Measurements from ENCODE around the gene PNMA8A.
"Not testable (repeated sequence)": the region's sequence is repeated elsewhere in the genome, so short reads cannot be mapped to it uniquely, and the experiment has no call there.

The PNMA8A gene, protein sequence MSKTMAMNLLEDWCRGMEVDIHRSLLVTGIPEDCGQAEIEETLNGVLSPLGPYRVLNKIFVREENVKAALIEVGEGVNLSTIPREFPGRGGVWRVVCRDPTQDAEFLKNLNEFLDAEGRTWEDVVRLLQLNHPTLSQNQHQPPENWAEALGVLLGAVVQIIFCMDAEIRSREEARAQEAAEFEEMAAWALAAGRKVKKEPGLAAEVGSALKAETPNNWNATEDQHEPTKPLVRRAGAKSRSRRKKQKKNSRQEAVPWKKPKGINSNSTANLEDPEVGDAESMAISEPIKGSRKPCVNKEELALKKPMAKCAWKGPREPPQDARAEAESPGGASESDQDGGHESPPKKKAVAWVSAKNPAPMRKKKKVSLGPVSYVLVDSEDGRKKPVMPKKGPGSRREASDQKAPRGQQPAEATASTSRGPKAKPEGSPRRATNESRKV

DNA sequence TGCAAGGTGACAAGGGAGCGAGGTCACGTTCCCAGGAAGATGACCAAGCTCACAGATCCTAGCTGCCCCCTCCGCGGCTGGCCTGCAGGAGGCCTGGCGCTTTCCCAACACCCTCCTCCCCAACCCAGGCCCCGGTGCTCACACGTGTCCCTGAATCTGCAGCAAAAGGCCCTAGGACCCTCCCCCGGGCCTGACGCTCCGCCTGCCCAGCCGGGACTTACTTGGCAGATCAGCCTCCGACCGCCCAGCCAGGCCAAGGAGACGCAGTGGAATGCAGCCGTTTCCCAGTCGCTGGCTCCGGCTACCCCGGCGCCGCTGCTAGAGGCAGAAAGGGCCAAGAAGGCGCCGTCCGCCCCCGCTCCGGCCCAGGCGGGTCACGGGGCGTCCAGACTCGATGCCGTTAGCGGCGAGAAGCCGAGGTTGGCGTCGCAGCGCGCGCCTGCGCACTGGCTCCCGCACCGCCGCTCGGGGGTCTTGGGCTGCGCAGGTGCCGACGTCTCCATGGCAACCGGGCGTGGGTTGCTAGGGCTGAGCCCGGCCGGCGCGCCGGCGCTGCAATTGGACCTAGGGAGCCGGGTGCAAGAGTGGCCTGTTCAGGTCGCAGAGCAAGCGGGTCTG lies at the start of gene PNMA8A:
Gene PNMA8A, minus strand, starts transcription at position 448 of the 618 bp plus-strand sequence. CDS start 528 bp downstream, outside the sequence.
- DNase-seq (ENCODE audit: low spot score): no peak

DNA sequence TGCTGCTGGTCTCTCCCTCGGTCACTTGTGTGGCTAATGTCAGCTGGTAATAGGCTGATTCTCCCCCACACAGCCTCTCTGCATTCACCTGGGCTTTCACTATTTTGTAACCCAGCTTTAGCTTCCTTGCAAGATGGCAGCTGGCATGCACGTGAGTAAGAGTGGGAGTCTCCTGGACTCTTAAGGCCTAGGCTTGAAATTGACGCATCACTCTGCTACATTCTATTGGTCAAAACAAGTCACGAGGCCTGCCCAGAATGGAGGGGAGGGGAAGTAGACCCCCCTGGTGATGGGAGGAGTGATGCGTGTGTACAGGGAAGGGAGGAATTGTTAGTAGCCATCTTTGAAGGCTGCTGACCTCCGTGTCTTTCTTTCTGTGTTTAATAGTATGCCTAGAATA lies 49.3 kb upstream of the PNMA8A start:
- no peak for DNase-seq (ENCODE audit: low spot score)

DNA sequence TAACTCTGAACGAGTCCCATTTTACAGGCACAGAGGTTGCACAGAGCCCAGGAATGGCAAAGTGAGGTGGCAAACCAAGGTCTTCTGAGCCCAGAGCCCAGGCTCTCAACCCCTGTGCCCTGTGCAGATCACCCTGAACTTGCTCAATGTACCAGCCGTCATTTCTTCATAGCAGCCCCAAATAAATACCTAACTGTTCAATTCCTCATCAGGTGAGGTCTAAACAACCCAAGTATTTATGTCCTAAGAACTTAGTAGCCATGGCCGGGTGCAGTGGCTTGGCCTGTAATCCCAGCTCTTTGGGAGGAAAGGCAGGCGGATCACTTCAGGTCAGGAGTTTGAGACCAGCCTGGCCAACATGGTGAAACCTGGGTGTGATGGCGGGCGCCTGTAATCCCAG lies 46.1 kb upstream of the PNMA8A start:
- no peak for DNase-seq (ENCODE audit: low spot score)

DNA sequence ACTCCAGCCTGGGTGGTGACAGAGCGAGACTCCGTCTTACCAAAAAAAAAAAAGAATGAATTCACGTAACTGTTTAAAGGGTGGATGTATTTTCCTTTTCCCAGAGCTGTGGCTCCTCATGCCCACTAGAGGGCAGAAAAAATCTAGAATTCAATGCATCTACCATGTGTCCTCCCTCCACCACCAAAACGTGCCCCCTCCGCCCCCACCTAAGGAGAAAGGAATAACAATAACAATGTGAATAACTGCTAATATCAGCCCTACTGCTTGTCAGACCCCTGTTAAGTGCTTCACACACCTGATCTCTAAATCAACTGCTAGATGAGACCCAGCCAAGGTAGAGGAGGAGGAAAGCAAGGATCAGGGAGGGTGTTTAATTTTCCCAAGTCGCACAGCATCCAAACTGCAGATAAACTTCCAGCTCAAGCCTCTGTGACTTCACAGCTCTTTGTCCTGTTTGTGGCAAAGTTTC lies 44.6 kb upstream of the PNMA8A start:
- peak; percentile 32 for DNase-seq (ENCODE audit: low spot score)

DNA sequence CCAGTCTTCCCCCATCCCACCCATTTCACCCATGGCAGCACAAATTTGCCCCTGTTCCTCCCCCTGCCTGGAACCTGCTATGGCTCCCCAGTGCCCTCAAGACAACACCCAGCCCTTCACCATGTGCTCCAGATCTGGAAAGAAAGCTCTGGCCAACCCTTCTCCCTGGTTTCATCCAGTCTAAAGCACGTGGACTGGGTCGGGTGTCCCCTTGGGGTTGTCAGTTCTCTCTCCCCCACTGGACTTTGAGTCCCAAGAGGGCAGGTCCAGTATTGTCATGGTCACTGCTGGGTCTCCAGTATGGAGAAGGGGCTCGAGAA lies 43.9 kb upstream of the PNMA8A start:
- DNase-seq (ENCODE audit: low spot score): no peak

DNA sequence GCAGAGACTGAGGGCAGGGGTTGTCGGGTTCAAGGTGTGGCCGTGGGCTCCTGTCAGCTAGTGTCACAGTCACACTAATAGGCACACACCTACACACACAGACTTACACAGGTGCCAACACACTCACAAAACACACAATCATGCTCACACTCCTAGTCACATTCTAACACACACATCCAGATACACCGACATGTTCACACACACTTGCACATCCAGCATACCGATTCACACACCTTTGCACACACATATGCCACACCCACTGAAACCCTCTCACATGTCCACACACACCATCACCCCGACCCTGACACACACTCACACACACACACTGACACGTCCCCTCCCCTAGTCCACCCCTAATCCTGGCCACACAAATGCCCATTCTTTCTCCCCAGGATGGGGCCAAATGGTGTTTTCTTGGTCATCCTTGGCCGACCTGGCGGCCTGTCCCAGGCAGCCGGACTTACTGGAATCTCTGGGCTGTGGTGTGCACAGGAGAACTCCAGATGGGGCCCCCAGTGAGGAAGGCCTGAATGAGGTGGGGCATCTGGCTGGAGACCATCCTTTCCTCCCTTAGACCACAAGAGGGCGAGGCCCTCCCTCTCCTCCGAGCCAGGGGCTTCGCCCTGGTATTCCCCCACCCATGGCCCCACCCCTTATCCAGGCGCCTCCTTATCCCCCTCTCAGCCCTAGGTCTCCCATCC lies 43.4 kb upstream of the PNMA8A start:
- no peak for DNase-seq (ENCODE audit: low spot score)

DNA sequence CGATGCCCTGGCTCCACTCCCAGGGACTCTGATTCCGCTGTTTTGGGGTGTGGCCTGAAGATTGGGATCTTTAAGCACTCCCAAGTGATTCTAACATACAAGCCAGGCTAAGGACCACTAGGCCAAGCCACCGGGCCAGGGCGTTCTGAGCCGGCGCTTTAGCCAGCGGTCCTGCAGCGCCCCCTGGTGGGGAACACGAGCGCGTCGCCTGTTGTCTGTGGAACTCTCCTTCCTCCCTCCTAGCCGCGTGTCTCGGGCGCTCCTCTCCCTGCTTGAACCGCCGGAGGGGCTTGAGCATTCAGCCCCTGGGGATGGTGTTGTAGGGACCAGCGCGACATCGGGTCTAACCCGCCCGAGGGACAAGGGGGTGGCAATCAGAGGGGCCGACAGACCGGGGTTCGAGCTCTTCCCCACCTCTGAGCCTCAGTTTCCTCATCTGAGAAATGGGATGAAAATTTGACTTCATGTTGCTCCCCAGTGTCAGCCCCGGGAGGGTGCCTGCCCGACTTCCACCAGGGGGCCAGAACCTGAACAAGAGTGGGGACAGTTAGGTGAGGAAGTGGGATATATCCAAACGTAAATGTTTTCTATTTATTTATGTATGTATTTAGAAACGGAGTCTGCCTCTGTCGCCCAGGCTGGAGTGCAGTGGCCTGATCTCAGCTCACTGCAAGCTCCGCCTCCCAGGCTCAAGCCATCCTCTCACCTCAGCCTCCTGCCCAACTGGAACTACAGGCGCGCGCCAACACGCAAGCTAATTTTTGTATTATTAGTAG lies 42.3 kb upstream of the PNMA8A start:
- DNase-seq (ENCODE audit: low spot score): peak; percentile 72

DNA sequence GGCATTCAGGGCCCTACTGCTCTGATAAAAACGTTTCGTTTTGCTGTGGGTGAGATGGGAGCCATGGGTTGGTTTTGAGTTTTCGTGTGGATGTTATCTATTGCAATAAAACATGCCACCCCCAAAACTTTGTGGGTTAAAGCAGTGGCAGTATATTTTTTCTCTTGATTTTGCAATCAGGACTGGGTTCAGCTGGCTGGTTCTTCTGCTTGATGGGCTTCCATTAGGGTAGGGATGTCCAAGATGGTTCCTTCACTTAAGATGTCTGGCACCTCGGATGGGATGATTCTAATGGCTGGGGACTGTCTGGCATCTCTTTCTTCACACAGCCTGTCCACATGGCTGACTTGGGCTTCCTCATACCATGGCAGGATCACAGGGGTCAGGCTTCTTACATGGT lies 39.9 kb upstream of the PNMA8A start:
- no peak for DNase-seq (ENCODE audit: low spot score)

DNA sequence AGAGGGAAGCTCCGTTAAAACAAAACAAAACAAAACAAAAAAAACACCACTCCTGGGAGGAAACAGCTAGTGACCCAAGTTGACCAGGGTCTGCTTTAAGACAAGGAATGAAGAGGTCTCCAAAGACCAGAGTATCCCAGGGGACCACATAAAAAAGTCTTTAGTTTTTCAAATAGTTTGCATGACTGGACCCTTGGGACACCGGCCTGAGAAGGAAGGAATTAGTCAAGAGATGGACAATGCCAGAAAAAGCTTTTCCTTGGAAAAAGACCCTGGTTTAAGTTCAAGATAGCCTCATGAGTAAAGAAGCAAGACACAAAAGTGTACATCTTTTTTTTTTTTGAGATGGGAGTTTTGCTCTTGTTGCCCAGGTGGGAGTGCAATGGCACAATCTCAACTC lies 36.8 kb upstream of the PNMA8A start:
- DNase-seq (ENCODE audit: low spot score): no peak

DNA sequence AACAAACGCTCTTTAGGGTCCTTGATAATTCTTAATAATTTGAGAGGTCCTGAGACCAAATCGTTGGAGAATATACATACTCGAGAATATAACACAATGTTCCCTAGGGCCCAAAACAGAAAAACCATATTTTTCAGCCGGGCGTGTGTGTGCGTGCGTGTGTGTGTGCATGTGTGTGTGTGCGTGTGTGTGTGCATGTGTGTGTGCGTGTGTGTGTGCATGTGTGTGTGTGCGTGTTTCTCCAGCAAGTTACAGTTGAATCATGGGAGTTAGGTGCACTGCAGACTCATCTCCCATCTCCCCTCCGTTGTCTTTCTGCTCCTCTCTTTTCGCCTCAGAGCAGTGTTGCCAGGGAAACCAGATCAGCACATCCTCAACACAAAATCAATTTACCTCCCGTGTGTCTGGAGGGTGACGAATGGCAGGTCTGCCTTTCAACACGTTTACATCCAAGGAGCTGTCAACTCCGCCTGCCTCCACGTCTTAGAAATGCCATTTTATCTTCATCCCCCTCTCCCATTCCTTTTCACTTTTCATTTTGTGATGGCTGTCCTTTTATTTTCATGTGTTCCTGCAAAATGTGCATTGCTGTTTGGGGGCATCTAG lies 32.6 kb upstream of the PNMA8A start:
- no peak for DNase-seq (ENCODE audit: low spot score)

DNA sequence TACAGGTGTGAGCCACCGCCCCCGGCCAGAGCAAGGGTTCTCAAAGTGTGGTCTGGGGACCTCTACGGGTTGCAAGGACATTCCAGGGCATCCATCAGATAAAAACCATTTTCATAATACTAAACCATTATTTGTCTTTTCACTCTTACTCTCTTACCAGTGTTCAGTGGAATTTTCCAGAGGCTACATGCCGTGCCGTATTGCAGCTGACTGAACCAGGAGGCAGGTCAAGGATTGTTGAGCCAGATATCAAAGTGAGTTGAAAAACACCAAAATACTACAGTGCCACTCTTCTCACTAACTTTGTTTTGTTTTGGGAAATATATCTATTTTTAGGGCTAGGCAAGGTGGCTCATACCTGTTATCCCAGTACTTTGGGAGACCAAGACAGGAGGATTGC lies 31.5 kb upstream of the PNMA8A start:
- no peak for DNase-seq (ENCODE audit: low spot score)

DNA sequence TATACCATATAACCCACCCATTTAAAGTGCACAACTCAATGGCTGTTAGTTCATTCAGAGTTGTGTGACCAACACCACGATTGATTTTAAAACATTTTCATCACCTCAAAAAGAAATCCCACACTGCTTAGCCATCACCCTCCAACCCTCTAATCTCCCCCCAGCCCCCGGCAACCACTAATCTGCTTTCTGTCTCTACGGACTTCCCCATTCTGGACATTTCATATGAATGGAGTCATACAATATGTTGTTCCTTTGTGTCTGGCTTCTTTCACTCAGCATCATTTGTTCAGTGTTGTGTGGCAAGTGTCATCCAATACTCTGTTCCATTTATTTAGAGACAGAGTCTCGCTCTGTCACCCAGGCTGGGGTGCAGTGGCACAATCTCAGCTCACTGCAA lies 28.3 kb upstream of the PNMA8A start:
- no peak for DNase-seq (ENCODE audit: low spot score)

DNA sequence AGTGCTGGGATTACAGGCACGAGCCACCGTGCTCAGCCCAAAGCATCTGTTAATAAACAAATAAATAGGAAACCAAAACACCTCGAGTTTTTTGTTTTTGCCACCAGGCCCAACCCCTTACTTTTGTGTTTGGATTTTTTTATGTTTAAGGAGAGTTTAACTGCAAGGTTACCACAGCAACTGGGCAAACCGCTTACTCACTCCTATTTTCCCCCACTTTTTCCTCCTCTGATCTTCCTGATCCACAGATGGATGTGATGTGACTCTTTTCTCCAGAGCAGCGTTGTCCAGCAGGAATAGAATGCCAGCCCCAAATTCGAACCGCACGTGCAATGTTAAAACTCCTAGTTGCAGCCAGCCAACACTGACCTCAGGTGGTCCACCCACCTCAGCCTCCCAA lies 26.4 kb upstream of the PNMA8A start:
- DNase-seq (ENCODE audit: low spot score): no peak

DNA sequence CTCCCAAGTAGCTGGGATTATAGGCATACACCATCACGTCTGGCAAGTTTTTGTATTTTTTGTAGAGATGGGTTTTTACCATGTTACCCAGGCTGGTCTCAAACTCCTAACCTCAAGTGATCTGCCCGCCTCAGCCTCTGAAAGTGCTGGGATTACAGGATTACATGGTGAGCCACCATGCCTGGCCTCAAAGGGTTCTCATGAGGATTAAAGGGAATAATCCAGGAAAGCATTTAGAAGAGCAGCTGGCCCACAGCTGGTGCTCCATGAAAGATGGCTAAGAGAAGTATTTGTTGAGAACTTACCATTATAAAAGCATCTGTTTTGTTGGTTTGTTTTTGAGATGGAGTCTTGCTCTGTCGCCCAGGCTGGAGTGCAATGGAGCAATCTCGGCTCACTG lies 25.5 kb upstream of the PNMA8A start:
- DNase-seq (ENCODE audit: low spot score): not testable (repeated sequence)

DNA sequence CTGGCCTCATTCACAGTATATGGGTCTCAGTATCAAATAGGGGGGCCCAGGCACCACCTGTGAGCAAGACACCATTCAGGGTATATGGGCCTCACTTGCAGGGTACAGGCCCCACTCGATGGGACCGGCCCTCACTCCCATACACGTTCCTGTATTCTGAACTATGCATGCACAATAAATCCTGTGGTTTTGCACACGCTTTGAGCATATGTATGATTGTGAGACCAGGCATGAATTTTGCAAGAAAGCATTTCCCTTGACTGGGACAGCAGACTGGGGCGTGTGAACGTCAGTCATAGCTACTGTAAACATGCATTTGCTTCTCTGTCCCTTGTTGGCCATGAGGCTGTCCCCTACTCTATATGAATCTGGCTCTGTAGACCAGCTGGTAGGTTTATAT lies 24.9 kb upstream of the PNMA8A start:
- no peak for DNase-seq (ENCODE audit: low spot score)

DNA sequence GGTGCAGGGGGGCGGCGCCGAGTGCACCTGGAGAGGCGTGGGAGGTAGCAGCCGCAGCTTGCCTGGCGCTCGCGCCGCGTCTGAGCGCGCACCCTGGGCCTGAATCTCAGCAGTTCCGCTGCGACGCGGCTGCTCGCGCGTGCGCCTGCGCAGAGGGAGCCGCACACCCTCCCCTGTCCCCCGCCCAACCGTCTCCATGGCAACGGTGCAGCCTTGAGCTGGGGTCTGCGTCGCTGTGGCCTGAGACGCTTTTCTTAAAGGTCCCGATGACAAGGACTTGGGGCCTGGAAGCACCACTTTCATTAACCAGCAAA lies 24.4 kb upstream of the PNMA8A start, which contains the start of gene PNMA8B:
Gene PNMA8B, minus strand, starts transcription at position 82 of the 314 bp plus-strand sequence. CDS start 402 bp downstream, outside the sequence.
- DNase-seq (ENCODE audit: low spot score): no peak

DNA sequence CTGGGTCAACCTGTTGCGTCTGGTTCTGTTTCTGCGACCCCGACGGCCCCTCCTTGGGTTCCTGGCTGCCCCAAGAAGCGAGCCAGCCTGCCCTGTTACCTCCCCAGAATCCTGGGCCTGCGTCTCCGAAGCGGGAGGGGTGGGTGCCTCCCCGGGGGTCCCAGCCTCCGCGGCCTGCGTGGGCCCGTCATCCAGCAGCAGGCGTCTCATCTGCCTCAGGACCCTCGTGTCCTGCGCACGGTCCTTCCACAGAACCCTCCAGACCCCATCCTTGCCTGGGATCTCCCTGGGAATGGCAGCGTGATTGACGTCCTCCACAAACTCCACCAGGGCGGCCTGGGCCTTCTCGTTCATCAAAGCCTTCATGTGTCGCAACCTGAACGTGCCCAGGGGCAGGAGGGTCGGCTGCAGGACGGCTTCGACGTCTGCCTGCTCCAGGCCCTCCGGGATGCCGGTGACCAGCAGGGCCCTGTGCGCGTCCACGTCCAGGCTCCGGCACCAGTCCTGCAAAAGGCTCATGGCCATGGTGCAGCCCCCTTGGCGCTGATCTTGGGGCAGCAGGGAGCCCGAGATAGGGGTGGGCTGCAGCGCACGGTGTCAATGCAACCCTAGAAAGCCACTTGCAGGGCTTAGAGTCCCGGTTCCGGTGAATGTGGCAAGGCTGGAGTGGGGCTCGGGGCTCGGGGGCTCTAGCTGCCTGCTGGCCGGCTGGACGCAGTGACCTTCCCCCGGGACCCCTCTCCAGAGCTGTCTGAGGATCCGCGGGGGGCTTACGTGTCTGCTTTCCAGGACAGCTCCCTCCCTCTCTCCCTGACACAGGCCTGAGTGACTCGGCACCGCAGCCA lies 23.8 kb upstream of the PNMA8A start:
- DNase-seq (ENCODE audit: low spot score): no peak

DNA sequence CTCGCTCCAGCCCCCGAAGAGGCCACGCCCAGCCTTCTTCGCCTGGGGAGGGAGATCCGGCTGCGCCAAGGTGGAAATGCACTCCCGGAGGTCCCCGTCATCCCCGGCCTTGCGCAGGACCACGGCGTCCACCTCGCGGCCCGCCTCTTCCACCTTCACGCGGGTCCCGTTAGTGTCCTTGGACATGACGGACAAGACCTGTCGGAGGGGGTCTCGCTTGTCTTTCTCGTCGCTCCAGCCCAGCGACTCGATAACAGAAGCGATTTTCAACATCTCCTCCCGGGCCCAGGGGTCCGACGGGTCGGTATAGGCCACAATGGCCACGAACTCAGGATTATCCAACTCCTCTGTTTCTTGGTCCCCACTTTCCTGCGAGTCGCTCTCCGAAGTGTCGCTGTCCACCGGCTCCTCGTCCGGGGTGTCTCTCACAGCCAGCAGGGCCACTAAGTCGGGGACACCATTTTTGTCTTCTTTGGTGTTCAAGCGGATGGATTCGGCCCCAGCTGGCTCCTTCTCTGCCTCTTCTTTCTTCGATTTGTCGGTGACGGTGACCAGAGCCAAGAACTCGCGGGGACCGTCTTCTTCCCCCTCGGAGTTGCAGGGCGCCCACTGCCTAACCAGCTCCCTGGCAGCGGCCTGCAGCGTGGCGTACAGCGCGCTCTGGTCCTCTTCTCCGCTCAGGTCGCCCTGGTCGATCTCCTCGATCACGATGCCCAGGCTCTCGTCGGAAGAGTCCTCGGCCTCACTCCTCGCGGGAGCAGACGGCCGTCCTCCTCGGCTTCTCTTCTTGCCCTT lies 23.0 kb upstream of the PNMA8A start:
- DNase-seq (ENCODE audit: low spot score): no peak

DNA sequence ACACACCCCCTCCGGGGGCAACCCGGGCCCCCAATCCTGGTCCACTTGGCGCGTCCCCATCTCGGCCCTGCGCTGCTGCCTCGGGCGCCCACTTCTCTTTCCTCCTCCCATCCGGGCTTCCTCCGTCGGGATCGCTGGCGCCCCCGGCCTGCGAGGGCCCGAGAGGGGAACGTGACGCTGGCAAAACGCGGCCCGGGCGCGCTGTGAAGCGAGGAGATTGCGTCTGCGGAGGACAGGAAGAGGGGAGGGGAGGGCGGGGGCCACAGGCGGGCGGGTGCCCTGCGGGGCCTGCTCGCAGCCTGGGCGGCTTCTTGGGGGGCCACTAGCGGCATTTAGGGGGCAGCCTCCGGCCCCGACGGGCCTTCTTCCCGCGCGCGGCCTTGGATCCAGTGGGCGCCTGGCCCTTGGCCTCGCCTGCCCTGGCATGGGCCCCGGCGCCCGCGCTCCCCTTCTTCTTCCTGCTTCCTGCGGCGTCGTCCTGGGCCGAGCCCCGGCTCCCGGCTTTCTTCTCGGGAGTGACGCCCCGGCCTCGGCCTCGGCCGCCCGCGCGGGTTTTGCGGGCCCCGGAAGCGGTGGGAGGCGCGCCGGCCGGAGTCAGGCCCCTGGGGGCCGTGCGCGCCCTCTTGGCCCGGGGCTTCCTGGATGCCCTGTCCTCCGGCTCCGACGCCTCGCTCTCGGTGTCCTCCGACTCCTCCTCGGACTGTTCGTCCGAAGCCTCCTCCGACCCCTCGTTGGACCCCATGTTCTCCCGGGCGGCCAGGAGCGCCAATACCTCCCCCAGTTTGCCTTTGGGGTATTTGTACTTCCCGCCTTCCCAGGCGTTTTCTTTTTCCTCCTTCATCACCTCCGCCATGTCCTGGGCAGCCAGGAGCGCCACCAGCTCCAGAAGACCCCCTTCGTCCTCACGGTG lies 22.1 kb upstream of the PNMA8A start:
- DNase-seq (ENCODE audit: low spot score): no peak

Data from LoVo (cell line).